ENCODE results near the gene EPB41L3. TPM values are rescaled to one million over a fixed set of nuclear protein-coding genes. Genes with fewer than 3 reads are reported as not detected.

The EPB41L3 gene
- total RNA-seq, 1 donor from 2014 or later = 58.1 TPM

DNA sequence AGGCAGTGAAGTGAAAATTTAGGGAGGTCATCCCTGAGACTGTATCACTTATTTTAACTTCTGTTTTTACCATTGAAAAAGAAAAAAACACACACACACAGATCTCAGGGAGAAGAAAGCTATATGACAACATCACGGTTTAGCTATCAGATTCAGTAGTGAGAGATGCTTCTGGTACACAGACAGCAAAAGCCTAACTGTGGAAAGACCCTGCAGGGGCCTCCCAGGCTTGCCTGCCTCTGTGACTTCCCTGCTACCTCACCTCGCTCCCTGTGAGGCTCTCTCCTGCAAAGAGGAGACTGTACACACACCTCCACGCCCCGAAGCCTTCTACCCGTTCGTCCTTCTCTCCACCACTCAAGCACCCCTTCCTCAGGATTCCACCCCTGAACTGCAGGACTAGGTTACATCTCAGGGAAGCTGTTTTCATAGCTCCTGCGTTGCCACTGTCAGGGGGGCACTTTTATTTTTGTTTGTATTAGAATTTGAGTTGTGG, 86.3 kb downstream of the EPB41L3 start:
- no peaks in the 10 kb centered on the region for H3K36me3 Mint-ChIP-seq
- H3K4me3 Mint-ChIP-seq = peak overlapping the region; percentile 9
- H3K27ac Mint-ChIP-seq = peak overlapping the region; percentile 6
- H3K9me3 Mint-ChIP-seq = no peaks in the 10 kb centered on the region
- TF ChIP-seq, protein P1, sequence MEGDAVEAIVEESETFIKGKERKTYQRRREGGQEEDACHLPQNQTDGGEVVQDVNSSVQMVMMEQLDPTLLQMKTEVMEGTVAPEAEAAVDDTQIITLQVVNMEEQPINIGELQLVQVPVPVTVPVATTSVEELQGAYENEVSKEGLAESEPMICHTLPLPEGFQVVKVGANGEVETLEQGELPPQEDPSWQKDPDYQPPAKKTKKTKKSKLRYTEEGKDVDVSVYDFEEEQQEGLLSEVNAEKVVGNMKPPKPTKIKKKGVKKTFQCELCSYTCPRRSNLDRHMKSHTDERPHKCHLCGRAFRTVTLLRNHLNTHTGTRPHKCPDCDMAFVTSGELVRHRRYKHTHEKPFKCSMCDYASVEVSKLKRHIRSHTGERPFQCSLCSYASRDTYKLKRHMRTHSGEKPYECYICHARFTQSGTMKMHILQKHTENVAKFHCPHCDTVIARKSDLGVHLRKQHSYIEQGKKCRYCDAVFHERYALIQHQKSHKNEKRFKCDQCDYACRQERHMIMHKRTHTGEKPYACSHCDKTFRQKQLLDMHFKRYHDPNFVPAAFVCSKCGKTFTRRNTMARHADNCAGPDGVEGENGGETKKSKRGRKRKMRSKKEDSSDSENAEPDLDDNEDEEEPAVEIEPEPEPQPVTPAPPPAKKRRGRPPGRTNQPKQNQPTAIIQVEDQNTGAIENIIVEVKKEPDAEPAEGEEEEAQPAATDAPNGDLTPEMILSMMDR (conservative IDR thresholded peaks at IDR 0.05) = no peak
- H3K4me1 Mint-ChIP-seq (ENCODE audit: unreplicated experiment) = peaks cover 28% of the 10 kb centered on the region
- no peaks in the 10 kb centered on the region for H3K27me3 Mint-ChIP-seq
- DNase-seq (ENCODE audit: extremely low spot score, unreplicated experiment) = no peak

DNA sequence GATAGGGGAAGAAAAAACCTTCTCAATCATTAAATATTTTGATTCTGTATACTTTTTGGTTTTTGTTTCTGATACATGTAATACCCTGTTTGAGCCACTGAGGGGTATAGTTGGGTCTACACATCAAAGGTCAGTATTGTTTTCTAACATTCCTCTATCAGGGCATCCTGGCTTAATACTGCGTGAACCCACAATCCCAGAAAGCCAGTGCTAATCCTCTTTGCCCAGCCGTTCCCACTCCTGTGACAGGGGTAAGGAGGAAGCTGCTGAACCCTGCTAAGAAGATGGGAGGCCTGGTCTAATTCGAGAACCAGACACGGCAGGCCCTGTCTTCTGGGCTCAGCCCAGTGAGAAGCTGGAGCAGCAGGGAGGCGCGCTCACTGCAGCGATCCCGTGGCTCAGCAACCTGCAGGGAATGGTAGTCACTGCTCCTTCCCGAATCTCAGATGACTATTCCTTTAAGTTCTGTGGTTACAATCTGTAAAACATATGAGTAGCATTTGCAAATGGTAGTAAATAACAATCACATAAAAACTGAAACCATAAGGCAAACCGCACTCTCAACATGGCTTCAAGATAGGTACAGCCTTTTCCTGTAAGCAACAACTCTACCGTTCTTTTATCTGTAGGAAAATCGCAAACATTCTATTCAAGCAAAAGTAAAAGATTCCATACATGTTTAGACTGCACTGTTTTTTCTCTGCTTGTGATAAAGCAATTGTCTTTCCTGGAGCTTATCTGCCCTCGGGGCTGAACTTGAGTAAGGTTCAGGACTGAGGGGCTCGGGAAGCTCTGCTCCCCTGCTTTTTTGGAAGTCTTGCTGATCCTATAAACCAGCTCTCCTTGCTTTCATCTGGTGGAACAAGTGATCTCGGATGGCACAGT, 87.0 kb downstream of the EPB41L3 start:
- DNase-seq (ENCODE audit: extremely low spot score, unreplicated experiment) = no peak
- no peaks in the 10 kb centered on the region for H3K27me3 Mint-ChIP-seq
- H3K36me3 Mint-ChIP-seq = no peaks in the 10 kb centered on the region
- no peaks in the 10 kb centered on the region for H3K9me3 Mint-ChIP-seq
- H3K4me1 Mint-ChIP-seq (ENCODE audit: unreplicated experiment) = peaks cover 28% of the 10 kb centered on the region
- peak overlapping the region; percentile 64 for H3K4me3 Mint-ChIP-seq
- TF ChIP-seq, protein P1 (conservative IDR thresholded peaks at IDR 0.05) = peak; percentile 71
- H3K27ac Mint-ChIP-seq = peak overlapping the region; percentile 6

DNA sequence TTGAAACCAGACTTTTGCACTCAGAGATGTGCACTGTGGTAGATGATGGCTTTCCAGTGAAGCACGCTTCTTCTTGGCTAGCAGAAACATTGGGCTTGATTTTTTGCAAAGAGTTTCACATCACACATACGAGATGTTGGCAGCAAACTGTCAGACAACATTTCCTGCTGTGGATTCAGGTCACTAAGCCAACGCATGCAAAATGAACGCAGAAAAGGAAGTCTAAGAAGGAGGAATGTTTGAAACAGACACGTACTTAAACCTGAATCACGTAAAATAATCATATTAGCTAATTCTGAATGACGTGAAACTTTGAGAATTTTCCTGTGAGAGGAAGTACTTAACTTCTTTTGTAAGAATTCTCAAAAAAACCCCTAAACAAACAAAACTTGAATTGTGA, 88.1 kb downstream of the EPB41L3 start:
- no peak overlapping the region for H3K27ac Mint-ChIP-seq
- H3K4me3 Mint-ChIP-seq = no peak overlapping the region
- no peaks in the 10 kb centered on the region for H3K27me3 Mint-ChIP-seq
- TF ChIP-seq, protein P1 (conservative IDR thresholded peaks at IDR 0.05) = no peak
- no peaks in the 10 kb centered on the region for H3K9me3 Mint-ChIP-seq
- no peaks in the 10 kb centered on the region for H3K36me3 Mint-ChIP-seq
- DNase-seq (ENCODE audit: extremely low spot score, unreplicated experiment) = no peak
- H3K4me1 Mint-ChIP-seq (ENCODE audit: unreplicated experiment) = peaks cover 17% of the 10 kb centered on the region

DNA sequence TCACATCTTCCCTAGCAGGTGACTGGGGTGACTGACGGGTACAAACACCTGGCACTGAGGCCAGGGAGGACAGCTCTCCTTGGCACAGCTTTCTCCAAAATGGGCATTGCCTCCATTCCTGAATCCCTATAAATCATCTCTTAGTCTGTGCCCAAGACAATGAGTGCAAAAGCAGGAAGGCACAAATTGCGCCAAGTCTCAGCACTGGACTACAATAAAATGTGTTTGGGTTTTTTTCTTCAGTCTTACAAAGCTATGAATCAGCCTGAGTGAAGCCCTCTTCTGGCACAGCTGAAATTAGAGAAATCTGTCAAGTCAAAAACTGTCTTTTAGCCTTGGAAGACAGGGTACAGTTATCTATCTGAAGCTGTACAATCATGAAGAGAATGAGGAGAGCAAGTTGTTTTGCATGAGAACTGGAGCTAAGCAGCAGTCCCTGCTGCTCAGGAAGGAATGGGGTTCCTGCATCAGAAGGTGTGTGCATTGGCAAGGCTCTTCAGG, 90.8 kb downstream of the EPB41L3 start:
- Mint-ChIP-seq H3K4me3 (no peak overlapping the region), H3K9me3 (no peaks in the 10 kb centered on the region), H3K36me3 (no peaks in the 10 kb centered on the region), H3K27me3 (no peaks in the 10 kb centered on the region), H3K4me1 (ENCODE audit: unreplicated experiment) (peaks cover 12% of the 10 kb centered on the region), H3K27ac (no peak overlapping the region)
- TF ChIP-seq, protein P1 (conservative IDR thresholded peaks at IDR 0.05) = no peak
- no peak for DNase-seq (ENCODE audit: extremely low spot score, unreplicated experiment)

DNA sequence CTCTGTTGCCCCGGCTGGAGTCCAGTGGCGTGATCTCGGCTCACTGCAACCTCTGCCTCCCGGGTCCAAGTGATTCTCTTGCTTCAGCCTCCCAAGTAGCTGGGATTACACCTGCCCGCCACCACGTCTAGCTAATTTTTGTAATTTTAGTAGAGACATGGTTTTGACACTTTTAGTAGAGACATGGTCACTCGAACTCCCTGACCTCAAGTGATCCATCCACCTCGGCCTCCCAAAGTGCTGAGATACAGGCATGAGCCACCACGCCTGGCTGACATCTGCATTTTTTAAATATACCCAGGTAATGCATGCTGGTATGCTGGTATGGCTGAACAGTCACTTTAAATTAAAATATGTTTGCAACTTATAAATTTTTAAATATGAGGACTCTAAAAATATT, 91.9 kb downstream of the EPB41L3 start:
- no peak for DNase-seq (ENCODE audit: extremely low spot score, unreplicated experiment)
- TF ChIP-seq, protein P1 (conservative IDR thresholded peaks at IDR 0.05) = no peak
- Mint-ChIP-seq H3K4me1 (ENCODE audit: unreplicated experiment) (peaks cover under 1% of the 10 kb centered on the region), H3K27ac (no peak overlapping the region), H3K4me3 (no peak overlapping the region), H3K9me3 (no peaks in the 10 kb centered on the region), H3K36me3 (no peaks in the 10 kb centered on the region), H3K27me3 (no peaks in the 10 kb centered on the region)
